Endometrial microvascular endothelial cells (primary cell): ENCODE data around the gene PRDM11. TPM values are rescaled to one million over a fixed set of nuclear protein-coding genes. Genes with fewer than 3 reads are reported as not detected.

Experiments
- in situ Hi-C: cut with HindIII; loops from 2 replicates; pipeline ENCODE4 v1.10.0; 2017; ENCODE audit warnings: low sequenced_read_pairs, low pct_unique_long_range_greater_than_20kb; ENCODE audit errors: inconsistent ontology term
- total RNA-seq: library from RNA; depleted of rRNA; stranded (reverse); fragments of >200 nt; gene quantifications from one replicate; pipeline ENCODE4 v1.2.3, GENCODE V29; 2015; ENCODE audit errors: inconsistent ontology term

Gene PRDM11
- total RNA-seq, 1 donor from 2014 or later: 4.8 TPM

DNA sequence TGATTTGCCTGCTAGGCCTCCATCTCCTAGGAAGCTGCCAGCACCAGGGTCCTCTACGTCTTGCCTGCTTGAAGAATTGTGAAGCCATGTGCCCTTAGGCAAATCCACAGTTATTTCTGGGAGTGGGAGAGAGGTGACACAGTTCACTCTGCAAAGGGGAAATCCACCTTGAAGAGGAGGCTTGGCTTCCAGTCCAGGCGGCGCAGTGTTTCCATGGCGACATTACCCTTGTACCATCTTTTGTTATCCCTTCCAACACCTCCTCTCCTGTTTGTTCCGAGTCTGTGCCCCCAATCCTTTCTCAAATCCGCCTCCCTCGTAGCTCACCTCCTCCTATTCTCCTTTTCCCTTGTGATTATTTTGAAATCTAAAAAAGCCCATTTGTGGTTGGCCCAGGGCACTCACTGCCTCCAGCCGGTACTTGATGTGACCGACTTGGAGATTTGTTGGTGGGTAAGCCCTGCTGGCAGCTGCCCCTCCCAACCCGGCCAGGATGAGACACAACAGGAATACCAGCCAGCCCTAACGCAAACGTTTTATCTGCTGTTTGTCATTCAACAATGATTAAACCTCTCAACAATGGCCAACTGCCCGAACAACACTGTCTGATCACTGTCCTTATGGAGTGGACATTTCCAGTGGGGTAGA lies 121.3 kb downstream of the PRDM11 start:
- in situ Hi-C loops: no loop called here

DNA sequence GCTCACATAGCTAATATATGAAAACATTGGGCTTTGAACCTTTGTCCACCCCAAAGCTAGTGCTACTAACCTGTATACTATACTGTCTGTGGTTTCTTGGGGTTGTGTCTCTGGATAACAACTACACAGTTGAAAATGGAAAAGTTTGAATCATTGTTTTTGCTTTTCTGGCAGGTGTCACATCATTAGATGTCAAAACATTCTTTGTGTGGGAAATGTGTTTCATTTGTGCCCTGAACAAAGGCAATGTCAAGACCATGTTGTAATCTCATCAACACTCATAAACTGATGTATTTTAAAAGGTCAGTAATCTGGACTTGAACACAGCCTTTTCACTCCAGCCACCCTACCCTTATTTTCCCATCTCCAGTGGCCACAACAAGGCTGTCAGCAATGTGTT lies 123.2 kb downstream of the PRDM11 start:
- in situ Hi-C loops: no loop called here

DNA sequence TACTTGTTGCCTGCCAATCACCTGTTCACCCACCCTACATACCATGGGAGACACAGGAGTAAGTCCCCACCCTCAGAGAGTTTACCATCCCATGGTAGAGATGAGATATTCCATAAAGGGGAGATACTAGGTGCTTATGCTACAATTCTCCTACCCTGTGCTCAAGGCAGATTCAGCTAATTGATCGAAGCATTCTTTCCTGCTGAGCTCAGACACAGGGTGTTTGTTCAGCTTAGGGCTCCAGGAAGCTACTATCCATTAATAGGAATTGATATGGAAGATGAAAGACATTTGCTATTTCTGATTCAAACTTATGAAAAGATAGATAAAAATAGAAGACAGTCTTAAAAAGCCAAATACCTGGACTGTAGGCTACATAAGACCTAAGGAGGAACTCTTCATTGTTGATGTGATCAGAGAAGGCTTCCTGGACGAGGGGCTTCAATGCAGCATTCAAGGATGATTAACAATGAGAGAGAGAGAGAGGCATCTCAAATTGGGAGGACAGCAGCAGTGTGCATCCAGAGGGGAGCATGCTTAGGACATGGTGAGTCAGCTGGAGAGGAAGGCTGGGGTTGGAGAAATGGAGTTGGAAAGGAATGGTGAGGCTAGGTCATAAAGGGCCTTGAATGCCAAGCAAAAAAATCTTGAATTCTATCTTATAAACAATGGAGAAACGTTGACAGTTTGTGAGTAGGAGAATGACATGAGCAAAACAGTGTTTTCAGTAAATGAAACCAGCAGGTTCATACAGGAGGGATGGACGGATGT lies 124.7 kb downstream of the PRDM11 start:
- in situ Hi-C loops: no loop called here

DNA sequence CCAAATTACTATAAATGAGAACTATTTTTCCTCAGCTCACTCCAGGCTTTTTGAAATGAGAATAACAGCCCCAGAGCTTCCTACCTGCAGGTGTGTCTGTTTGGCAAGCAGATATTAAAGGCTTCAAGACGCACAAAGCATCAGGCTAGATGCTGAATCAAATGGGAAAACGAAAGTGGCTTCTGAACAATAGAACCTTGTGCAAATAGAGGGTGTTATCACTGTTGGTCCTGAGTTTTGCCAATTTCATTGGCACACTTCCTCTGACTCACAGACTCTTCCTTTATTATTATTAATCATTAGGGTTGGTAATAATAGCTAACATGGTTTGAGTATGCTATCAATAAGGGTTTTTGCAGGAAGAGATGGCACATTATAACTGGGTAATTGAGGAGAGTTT lies 126.3 kb downstream of the PRDM11 start:
- in situ Hi-C loops: no loop called here

DNA sequence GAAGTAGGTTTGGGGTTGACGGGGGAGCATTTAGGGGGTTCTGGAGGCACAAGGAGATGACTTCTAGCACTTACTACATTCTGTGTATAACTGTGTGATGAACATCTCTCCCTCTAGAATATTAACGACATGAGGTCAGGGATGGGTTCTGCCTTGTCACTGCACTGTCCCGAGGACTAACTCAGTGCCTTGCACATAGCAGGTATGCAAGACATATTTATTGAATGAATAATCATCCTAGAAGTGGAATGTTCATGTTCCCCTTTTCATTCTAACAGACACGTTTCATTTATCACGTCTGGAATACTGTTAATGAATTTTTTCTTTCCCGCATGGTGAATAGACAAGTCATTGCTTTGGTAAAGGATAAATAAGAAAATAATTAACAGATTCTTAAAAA lies 127.1 kb downstream of the PRDM11 start:
- in situ Hi-C loops: no loop called here

DNA sequence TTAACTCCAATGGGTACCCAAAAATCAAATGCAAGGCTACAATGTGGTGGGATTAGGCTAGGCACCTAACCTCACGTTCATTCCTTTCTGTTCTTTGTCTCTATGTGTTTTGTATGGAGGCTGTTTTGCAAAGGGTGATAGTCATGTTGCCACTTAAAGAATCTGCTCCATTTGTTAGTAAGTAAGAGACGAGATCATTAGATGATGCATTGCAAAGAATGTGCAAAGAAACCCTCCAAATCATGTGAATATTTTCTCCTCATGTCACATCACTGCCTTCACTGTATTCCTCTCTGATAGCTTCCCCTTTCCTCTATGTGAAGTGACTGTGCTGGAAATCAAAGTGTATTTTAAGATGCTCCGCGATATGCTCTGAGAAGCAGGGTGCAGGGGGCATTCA lies 127.8 kb downstream of the PRDM11 start:
- in situ Hi-C loops: no loop called here

DNA sequence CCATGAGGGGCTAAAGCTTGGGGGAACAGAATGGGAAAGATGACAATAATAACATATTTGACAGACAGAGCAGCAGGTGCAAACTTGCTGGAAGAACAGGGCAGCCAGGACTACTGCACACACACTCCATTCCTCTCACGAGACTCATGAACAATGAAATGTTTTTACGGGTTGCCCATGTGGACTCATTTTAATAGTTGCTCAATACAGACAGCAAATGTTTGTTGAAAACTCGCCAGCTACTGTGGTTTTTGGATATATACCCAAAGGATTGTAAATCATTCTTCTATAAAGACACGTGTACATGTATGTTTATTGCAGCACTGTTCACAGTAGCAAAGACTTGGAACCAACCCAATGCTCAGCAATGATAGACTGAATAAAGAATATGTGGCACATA lies 129.4 kb downstream of the PRDM11 start:
- in situ Hi-C loops: no loop called here

DNA sequence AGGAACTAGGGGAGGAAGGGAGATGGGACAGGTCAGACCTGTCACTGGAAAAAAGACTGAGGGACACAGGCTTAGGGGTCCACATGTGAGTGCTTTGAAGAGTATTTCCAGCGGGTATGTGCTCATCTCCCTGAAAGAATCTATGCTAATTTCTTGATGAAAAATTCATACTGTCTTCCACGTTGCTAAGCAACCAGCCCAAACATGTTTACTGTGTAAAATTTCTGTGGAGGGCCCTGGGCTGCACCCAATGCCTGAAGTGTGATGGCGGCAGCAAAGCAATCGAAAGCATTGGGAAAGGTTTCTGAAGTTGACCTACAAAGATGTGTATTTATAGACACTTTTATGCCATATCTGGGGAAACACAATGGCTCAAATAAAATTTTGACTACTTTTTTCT lies 132.3 kb downstream of the PRDM11 start:
- in situ Hi-C loops: no loop called here

DNA sequence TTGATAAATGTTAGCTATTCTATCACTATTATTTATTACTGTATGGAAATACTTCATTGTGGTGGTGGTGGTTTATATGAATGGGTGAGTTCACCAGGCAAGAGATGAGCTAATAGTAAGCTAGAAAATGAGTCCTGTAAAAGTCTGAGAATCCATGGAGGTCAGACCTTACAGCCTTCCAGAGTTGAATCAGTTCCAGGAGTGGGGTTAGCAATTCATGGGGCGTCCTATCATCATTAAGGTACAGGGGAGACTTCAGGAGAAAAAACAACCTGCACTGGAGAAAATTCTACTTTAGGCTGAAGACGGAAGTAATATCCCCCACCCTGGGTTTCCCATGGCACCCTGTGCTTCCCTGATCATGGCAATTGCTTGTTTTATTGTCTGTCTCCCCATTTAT lies 133.2 kb downstream of the PRDM11 start:
- in situ Hi-C loops: no loop called here

DNA sequence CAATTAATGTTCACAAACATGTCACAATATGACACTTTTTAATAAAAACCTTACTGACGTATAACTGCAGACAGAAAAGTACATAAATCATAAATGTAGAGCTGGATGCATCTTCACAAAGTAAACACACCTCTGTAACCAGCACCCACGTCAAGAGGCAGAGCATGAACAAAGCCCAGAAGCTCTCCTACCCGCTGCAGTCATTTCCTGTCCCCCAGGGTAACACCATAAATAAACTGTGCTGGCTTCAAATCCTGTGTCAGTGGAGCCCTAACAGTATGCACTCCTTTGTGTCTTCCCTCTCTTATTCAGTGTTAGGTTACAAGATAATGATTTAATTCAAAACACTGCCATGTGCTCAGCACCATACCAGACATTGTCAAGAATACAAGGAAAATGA lies 134.0 kb downstream of the PRDM11 start:
- in situ Hi-C loops: no loop called here

DNA sequence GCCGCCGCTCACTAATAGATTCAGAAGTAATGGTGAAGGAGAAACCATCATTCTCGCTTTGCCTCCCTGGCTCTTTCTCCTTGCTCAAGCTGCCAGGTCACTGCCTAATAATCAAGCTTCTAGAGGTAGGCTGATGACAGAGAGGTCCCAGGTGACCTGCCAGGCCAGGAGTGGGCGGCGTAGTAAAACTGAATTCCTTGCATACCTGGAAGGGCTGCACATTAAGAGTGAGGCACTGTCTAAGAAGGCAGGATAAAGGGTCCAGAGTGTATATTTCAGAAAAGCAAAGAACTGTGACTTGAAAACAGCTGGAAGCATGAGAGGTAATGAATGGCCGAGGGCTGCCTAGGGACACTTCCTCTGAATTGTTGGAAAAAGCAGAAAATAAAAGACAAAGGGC lies 135.6 kb downstream of the PRDM11 start:
- in situ Hi-C loops: no loop called here

Other genes with a start within 250 kb of the PRDM11 start
- 22.1 TPM for gene TP53I11, start 195.8 kb upstream of the PRDM11 start, total RNA-seq
- gene SYT13, start 139.7 kb downstream of the PRDM11 start, total RNA-seq: not detected